ENCODE results near the gene MTHFR. TPM values are rescaled to one million over a fixed set of nuclear protein-coding genes. Genes with fewer than 3 reads are reported as not detected.

Gene MTHFR
- total RNA-seq, 1 donor from 2014 or later = 47.9 TPM

DNA sequence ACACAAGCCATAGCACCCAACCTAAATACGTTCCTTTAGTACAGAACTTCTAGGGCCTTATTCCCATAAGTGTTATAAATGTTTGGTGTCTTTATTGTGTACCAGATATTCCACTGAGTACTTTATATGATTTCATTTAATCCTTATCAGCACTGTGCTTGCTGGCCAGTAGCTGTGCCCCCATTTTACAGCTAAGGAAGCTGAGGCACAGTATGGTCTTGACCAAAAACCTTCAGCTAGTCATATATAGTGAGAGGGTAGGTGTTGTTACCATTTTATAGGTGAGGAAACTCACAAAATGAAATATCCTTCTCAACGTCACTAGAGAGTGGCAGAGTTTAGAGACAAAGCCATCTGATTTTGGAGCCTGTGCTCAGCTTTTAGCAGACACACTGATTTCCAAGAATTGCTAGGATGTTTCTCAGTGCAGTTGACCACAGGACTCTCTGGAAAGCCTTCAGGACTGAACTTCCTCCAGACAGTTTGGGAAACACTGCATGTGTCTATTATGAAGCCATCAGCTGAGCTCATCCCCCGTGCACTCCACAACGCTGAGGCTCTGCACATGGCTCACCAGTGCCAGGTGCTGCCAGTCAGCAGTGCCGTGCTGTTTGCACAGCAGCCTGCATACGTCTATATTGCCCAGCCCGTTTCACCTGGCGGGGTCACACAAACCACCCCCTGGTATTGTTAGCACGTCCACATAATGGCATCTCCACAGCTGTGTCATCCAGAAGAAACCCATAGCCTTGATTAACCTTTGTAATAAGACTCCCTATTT is 26.4 kb upstream of the MTHFR start:
- TF ChIP-seq POLR2A (IDR thresholded peaks at IDR 0.05) (no peak), POLR2AphosphoS5 (IDR thresholded peaks at IDR 0.05; ENCODE audit: insufficient read depth in 1 of 2, low read depth in 1 of 2) (no peak)
- TF ChIP-seq, protein P1, sequence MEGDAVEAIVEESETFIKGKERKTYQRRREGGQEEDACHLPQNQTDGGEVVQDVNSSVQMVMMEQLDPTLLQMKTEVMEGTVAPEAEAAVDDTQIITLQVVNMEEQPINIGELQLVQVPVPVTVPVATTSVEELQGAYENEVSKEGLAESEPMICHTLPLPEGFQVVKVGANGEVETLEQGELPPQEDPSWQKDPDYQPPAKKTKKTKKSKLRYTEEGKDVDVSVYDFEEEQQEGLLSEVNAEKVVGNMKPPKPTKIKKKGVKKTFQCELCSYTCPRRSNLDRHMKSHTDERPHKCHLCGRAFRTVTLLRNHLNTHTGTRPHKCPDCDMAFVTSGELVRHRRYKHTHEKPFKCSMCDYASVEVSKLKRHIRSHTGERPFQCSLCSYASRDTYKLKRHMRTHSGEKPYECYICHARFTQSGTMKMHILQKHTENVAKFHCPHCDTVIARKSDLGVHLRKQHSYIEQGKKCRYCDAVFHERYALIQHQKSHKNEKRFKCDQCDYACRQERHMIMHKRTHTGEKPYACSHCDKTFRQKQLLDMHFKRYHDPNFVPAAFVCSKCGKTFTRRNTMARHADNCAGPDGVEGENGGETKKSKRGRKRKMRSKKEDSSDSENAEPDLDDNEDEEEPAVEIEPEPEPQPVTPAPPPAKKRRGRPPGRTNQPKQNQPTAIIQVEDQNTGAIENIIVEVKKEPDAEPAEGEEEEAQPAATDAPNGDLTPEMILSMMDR (IDR thresholded peaks at IDR 0.05) = no peak
- no peak overlapping the region for H3K27ac ChIP-seq
- H3K4me3 ChIP-seq = no peak overlapping the region
- peaks cover 0 to 94% of the 10 kb centered on the region in 2 donors for H3K36me3 ChIP-seq
- H3K4me1 ChIP-seq = no peaks in the 10 kb centered on the region
- H3K27me3 ChIP-seq = no peaks in the 10 kb centered on the region
- intact Hi-C loops (cut with DNase I) = no loop called here
- H3K9me3 ChIP-seq = no peaks in the 10 kb centered on the region
- no peak for DNase-seq (ENCODE audit: extremely low spot score in 2 of 2)

DNA sequence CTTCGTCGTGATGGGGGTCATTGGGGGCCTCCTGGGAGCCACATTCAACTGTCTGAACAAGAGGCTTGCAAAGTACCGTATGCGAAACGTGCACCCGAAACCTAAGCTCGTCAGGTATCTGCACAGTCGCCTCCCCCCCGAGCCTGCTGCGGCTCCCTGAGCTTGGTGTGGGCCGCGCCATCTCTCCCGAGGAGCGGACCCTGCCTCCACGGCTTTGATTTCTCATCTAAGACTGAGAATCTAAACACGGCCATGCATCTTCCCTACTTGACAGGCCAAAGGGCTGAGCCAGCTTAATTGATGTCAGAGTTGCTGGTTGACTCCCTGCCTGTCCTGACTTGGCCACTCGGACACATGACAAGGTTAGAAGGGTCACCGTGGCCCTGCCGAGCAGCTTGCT is 22.7 kb upstream of the MTHFR start:
- no peak overlapping the region for H3K4me3 ChIP-seq
- peaks cover 0 to 95% of the 10 kb centered on the region in 2 donors for H3K36me3 ChIP-seq
- no peaks in the 10 kb centered on the region for H3K27me3 ChIP-seq
- H3K9me3 ChIP-seq = no peaks in the 10 kb centered on the region
- DNase-seq (ENCODE audit: extremely low spot score in 2 of 2) = no peak
- no peak overlapping the region for H3K27ac ChIP-seq
- TF ChIP-seq POLR2A (IDR thresholded peaks at IDR 0.05) (no peak), POLR2AphosphoS5 (IDR thresholded peaks at IDR 0.05; ENCODE audit: insufficient read depth in 1 of 2, low read depth in 1 of 2) (no peak)
- TF ChIP-seq, protein P1 (IDR thresholded peaks at IDR 0.05) = no peak
- intact Hi-C loops (cut with DNase I) = no loop called here
- H3K4me1 ChIP-seq = no peaks in the 10 kb centered on the region

GRCh38 chr1:11826946-11827345 is 21.2 kb upstream of the MTHFR start:
- no peaks in the 10 kb centered on the region for H3K4me1 ChIP-seq

DNA sequence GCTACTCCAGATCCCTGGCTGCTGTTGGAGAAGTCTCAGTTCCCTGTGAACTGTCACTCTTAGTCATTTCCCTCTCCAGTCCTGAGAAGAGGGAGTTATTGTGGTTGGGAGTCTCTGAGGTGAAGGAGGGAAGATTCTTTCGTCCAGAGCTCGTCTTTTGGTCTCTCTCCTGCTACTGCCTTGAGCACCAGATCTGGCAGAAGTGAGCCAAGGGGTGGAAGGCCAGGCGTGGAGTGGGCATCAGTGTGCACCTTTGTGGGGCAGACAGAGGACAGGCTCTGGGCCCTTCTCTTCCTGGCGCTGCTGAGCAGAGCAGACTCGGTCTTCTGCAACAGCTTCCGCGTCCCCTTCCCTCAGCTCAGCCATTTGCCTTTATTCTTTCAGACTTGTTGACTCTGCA is 19.4 kb upstream of the MTHFR start:
- no peak for DNase-seq (ENCODE audit: extremely low spot score in 2 of 2)
- intact Hi-C loops (cut with DNase I) = no loop called here
- no peak overlapping the region for H3K4me3 ChIP-seq
- peaks cover 0 to 87% of the 10 kb centered on the region in 2 donors for H3K36me3 ChIP-seq
- no peaks in the 10 kb centered on the region for H3K9me3 ChIP-seq
- TF ChIP-seq POLR2AphosphoS5 (IDR thresholded peaks at IDR 0.05; ENCODE audit: insufficient read depth in 1 of 2, low read depth in 1 of 2) (no peak), POLR2A (IDR thresholded peaks at IDR 0.05) (no peak)
- TF ChIP-seq, protein P1 (IDR thresholded peaks at IDR 0.05) = no peak
- H3K27me3 ChIP-seq = no peaks in the 10 kb centered on the region
- H3K27ac ChIP-seq = no peak overlapping the region
- H3K4me1 ChIP-seq = no peaks in the 10 kb centered on the region

More at GRCh38 chr1:11826946-11827345, 21.2 kb upstream of the MTHFR start:
- Histone ChIP-seq H3K27me3 (no peaks in the 10 kb centered on the region), H3K4me3 (no peak overlapping the region), H3K27ac (no peak overlapping the region), H3K36me3 (peaks cover 0 to 96% of the 10 kb centered on the region in 2 donors), H3K9me3 (no peaks in the 10 kb centered on the region)
- DNase-seq (ENCODE audit: extremely low spot score in 2 of 2) = no peak
- TF ChIP-seq POLR2AphosphoS5 (IDR thresholded peaks at IDR 0.05; ENCODE audit: insufficient read depth in 1 of 2, low read depth in 1 of 2) = no peak
- TF ChIP-seq, protein P1 (IDR thresholded peaks at IDR 0.05) = no peak
- no peak for TF ChIP-seq POLR2A (IDR thresholded peaks at IDR 0.05)
- intact Hi-C loops (cut with DNase I) = no loop called here

Data from vagina (tissue), 2 donors.